ENCODE data around the gene CBLIF.

CBLIF gene

DNA sequence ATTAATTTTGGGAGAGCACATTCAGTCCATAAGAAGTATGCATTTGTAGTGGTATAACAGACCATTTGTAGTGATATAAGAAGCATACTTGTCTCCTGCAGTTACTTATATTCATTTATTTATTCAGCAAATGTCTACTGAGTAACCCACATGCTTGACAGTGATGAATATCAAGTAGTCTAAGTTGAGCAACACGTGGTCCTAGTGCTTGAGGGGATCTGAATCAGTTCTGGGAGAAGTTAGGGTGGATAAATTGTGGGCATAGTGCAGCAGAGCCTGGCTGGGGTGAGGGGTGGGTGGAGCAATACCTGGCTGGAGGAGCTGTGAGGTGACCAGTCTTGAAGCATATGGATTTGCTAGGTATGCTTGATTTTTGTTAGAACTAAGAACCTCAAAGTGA, 65.8 kb downstream of the CBLIF start:
- no peak for DNase-seq (ENCODE audit: low read depth in 1 of 2, low spot score in 1 of 2)
- in situ Hi-C loops (cut with HindIII; ENCODE audit: low pct_unique_long_range_greater_than_20kb, low sequenced_read_pairs), result no loop called here
- no peak for TF ChIP-seq JUND (IDR thresholded peaks at IDR 0.05; ENCODE audit: low read depth)
